ENCODE data around the gene TSC1.
"Not testable (repeated sequence)": the region's sequence is repeated elsewhere in the genome, so short reads cannot be mapped to it uniquely, and the experiment has no call there.

The TSC1 gene

DNA sequence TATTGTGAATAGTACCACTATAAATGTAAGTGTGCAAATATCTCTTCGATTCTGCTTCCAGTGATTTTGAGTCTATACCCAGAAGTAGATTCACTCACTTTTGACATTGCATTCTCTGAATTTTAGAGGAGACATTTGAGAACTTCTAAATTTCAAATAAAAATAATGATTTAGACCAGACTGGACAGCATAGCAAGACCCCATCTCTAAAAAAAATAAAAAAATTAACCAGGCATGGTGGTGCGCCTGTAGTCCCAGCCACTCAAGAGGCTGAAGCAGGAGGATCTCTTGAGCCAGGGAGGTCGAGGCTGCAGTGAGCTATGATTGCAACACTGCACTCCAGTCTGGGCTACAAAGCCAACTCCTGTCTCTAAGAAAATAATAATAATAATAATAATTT, 32.2 kb upstream of the TSC1 start:
- DNase-seq (ENCODE audit: low read depth), result no peak

DNA sequence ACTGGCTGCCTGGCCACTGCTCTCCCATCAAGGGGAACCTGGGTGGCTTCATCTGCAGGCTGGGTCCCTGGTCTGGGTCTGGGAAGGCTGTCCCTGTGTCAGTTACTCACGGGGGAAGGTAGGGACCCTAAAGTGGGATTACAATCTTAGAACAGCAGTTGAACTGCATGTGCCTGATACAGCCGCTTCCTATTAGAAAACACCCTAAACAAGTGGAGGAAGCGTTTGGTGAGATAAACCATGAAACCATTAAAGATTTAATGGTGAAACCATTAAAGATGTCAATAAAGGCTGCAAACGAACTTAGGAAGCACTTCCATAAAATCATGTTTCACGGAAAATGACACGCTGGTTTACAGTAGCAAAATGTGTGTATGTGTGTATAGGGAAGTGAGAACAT, 31.5 kb upstream of the TSC1 start:
- DNase-seq (ENCODE audit: low read depth), result no peak

DNA sequence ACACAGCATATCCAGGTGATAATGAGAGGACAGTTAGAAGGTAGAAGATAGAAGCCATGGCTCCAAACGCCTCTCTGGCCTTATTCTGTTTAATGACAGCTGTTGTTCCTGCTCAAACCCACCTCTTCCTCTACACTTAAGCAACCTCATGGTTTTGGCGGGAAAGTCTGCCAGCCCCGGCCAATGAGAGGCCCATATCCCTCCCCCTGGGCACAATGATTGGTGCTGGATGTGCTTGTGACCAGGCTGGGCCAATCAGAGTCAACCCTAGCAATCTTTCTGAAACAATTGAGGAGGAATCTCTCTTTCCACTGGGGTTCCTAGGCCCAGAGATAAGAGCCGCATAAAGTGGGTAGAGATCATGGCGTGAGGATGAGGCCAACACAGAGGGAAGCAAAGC, 29.3 kb upstream of the TSC1 start:
- DNase-seq (ENCODE audit: low read depth), result no peak

DNA sequence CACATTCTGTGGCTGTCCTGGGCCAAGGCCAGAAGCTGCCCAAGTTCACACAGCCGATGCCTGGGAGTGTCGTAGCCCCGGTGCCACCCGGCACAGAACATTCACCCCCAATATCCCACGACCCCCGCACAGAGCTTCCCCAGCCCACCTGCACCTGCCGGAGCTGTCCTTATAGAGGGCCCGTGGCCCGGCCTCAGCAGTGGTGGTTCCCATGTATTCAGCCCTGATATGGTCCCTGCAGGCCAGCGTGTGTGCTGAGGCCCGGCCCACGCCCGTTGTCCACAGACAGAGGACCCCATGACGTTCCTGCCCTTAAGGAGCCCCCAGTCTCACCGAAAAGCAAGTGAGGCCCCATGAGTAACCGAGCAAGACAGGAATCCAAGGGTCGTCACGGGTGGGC, 28.8 kb upstream of the TSC1 start:
- DNase-seq (ENCODE audit: low read depth), result no peak

DNA sequence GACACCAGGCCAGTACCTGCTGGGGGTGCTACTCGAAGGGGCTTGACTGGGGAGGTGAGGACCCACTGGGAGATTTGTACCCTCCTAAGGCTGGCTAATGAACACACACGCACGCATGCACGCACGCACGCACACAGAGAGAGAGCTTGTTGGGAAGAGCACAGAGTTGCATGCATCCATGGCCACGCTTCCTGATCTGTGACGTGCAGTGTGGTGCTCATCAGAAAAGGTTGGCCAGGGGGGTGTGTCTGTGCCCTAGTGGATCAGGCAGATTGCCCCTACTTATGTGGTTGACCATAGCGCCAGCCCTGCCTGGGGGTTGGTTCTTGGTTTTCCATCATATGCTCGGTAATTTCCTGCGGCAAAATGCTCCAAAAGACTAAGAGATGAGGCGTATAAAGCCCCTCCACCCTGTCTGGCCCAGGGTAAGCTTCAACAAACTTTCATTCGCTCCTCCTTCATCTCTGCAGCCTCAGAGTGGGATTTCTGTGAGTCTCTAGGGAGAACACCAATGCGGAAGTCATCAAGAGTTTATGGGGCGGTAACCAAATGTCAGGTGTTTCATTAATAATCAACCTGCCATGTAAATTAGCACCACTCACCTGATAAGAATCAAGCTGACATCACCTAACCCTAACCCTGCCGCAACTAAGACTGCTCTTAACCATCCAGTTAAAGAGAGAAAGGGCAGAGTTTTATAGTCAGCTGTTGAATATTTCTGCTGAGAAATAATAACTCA, 26.1 kb upstream of the TSC1 start:
- DNase-seq (ENCODE audit: low read depth), result no peak

DNA sequence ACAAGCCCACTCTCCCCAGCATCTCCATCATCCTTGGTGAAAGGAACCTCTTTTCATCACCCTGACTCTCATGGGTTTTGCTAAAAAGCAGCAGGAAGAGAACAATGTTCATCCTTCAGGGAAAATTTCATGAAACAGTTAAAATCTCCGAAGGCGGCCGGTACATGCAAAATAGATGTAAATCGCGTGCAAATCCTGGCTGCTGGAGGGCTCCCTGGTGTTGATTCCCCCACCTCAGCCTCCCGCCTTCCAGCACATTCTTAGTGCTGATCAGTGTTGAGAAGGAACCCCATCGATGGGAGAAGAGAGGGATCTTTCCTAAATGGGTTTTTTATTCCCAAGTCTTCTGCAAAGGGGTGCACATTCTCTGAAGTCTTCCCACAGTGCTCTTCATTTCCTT, 25.4 kb upstream of the TSC1 start:
- DNase-seq (ENCODE audit: low read depth), result no peak

DNA sequence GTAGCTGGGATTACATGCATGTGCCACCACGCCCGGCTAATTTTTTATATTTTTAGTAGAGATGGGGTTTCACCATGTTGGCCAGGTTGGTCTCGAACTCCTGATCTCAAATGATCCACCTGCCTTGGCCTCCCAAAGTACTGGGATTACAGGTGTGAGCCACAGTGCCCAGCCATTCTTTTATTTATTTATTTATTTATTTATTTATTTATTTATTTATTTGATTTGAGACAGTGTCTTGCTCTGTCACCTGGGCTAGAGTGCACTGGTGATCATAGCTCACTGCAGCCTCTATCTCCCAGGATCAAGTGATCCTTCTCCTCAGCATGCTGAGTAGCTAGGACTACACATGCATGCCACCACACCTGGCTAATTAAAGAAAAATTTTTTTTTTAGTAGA, 23.5 kb upstream of the TSC1 start:
- DNase-seq (ENCODE audit: low read depth), result not testable (repeated sequence)

DNA sequence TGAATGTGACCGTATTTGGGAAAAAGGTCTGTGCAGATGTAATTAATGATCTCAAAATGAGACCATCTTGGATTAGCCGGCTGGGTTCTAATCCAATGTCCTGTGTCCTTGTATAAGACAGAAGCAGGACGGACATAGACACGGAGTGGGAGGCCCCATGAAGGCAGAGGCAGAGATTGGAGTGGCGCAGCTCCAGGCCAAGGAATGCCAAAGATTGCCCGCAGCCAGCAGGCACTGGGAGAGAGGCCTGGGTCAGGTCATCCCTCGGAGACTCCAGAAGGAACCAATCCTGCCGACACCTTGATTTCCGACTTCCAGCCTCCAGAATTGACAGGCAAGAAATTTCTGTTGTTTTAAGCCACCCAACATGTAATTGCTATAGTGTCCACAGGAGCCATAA, 21.1 kb upstream of the TSC1 start:
- no peak for DNase-seq (ENCODE audit: low read depth)

DNA sequence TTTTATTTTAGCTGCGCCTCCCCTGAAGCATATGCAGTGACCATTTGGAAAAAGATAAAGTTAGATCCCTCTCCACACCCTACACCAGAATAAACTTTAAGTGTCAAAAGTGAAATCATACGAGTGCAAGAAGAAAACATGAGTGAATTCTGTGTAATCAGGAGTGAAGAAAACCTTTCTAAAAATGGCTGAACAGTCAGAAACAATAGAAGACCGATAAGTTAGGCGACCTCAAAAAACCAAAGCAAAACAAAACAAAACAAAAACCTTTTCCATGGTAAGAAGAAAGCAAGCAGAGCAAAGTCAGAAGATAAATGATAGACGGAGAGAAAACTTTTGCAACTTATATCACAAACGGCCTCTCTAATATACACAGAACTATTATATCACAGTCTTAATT, 16.6 kb upstream of the TSC1 start:
- DNase-seq (ENCODE audit: low read depth), result no peak

DNA sequence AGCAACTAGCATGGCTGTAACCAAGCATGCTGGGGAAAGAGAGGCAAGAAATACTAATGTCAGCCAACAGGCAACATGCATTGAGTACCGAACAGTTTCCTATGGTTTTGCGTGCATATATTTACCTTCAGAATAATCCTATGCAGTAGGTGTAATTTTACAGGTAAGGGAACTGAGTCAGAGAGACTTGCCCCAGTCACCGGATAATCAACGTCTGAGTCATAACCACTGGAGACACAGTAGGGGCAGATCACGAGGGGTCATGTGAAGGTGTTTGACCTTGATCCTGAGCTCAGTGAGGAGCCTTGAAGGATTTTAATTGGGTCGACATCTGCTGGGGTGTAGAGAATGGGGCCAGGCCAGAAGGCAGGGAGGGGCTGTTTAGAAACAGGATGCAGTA, 13.4 kb upstream of the TSC1 start:
- DNase-seq (ENCODE audit: low read depth), result no peak

DNA sequence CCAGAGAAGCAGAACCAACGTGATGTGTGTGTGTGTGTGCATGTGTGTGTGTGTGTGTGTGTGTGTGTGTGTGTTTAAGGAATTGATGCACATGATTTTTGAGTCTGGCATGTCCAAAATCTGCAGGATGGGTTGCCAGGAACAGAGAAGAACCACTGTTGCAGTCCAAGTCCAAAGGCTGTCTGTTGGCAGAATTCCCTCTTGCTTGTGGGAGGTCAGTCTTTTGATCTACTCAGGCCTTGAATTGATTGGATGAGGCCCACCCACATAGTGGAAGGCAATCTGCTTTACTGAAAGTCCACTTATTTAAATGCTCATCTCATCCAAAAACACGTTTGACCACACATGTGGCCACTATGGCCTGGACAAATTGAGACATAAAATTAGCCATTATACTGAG, 11.4 kb upstream of the TSC1 start:
- DNase-seq (ENCODE audit: low read depth), result no peak

DNA sequence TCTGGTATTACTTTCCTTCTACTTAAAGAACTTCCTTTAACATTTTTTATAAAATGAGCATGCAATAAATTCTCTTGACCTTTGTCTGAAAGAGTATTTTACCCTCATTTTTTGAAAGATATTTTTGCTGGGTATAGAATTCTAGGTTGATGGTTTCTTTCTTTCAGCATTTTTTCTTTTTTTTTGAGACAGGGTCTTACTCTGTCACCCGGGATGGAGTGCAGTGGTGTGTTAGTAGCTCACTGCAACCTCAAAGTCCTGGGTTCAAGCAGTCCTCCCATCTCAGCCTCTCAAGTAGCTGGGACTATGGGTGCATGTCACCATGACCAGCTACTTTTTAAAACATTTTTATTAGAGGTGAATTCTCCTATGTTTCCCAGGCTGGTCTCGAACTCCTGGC, 10.7 kb upstream of the TSC1 start:
- DNase-seq (ENCODE audit: low read depth), result no peak

DNA sequence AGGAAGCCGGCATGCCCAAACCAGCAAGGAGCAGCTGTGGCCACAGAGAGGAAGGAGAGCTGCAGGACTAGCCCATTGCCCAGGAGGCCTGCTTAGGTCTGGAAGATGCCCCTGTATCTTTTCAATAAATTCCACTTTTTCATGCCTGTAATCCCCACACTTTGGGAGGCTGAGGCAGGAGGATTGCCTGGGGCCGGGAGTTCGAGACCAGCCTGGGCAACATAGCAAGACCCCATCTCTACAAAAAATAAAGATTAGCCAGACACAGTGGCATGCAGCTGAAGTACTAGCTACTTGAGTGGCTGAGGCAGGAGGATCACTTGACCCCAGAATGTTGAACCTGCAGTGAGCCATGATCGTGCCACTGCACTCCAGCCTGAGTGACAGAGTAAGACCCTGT, 5.3 kb upstream of the TSC1 start:
- DNase-seq (ENCODE audit: low read depth), result no peak

DNA sequence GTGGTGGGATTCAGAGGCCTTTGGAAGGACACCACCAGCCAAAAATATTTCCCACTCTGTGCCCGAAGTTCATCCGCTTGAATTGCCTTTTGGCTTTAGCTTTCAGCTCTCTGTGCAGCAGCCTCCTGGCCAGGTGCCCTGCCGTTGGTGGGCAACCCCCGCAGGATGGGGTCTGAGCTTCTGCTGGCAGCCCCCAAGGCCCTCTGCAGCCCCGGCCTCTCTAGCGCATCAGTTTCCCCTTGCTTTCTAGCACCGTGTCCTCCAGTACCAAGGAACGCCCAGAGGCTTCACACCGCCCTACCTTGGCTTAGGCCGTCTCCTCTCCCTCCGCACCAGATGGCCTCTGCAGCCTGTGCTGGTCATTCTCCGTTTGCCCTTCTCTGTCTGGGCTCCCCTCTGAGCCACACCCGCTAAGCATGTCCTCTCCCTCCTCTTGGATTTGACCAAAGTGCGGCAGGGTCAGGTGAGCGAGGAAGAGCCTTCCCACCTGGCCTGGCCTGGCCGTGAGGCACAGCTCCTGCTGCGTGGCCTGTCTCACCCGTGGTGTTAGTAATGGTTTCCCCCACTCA, 4.2 kb upstream of the TSC1 start:
- DNase-seq (ENCODE audit: low read depth), result no peak

DNA sequence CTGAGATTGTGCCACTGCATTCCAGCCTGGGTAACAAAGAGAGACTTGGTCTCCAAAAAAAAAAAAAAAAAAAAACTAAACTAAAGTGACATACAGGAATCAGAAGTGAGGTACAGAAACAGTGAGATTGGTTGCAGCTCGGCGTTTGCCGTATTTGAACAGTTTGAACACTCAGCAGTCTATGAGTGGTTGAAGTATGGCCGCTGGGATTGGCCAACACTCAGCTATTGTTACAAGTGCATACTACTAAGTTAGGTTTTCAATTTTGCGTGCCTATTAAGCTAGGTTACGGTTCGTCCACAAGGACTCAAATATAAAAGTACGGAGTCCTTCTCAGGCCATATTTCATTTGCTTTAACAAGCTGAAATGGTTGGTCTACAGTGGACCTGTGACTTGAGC, 3.3 kb upstream of the TSC1 start:
- DNase-seq (ENCODE audit: low read depth), result no peak

DNA sequence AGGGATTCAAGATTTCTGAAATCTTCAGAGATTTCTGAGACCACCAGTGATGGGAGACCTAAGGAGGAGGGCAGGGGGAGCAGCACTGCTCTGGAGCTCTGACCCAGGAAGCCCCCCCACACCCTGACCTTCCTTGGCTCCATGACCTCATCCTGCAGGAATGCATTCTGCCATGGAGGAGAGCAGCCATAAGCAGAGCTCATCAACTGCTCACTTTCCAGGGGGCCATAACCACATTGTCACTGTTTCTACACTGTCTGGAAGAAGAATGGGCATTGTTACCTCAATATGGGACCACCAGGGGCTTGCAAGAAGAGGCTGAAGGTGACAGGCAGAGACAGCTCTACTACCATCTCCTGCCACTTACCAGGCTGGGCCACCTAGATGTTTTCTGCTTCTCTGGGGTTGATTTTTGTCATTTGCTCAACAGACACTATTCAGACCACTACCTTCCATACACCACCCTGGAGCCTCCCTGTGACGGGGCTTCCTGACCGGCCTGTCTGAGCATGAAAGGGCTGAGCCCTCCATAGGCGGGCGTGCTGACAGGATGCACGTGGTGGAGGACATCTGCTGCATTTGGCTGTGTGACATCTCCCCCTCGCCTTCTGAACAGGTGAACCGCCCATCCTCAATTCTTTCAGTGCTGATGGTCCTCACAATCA, 2.3 kb upstream of the TSC1 start:
- no peak for DNase-seq (ENCODE audit: low read depth)

DNA sequence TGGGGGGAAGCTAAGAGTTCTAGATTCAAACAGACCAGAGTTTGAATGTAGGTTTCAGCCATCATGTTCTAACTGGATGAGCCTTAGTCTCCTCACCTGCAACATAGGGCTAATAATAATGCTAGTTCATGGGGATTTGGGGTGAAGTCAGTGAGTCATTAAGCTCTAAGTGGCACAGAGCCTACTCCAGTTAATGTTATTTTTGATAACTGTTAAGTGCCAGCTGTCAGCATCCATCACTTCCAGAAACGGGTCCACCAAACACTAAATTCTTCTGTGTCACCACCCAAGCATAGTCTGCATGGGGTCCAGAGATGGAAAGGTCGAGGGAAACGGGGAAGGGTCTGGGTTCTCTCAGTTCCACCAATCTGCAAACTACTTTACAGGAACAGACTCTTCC, 1.8 kb upstream of the TSC1 start:
- no peak for DNase-seq (ENCODE audit: low read depth)

DNA sequence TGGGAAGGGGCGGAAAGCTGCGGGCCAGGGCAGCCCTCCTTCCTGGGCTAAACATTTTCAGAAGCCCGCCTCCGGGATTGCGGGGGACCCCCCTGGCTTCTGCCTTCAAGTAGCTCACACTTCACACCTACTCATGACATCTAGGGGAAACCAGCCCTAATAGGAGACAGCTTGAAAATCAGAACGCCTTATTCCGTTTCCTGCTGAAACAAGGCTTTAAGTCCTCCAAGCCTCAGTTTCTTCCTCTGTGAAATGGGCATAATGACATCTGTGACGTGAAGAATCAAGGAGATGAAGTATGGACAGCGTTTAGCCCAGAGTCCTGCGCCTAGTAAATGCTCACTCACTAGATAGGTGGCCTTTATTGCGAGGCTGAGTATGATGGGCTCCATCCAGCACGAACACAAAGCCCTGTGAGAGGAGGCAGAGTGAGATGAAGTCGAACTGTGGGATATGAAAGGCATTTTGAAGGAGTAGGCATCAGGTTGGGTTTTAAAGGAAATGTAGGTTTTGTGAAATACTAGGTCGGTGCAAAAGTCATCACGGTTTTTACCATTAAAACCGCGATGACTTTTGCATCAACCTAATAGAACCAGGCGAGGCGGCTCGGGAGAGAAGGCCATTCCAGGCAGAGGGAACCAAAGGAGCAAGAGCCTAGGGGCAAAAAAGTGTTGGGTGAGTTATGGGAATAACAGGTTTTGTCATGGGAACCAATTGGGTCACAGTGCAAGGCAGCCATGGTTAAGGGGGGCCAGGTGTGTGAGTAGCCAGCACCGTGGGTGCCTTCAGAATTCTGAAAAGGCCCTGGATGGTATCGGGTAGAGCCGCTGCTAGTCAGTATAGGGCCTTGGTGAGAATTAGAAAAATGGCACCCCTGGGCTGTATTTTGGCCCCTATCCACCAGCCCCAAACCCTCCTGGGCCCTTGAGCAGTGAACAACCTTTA, 1.0 kb upstream of the TSC1 start:
- no peak for DNase-seq (ENCODE audit: low read depth)

DNA sequence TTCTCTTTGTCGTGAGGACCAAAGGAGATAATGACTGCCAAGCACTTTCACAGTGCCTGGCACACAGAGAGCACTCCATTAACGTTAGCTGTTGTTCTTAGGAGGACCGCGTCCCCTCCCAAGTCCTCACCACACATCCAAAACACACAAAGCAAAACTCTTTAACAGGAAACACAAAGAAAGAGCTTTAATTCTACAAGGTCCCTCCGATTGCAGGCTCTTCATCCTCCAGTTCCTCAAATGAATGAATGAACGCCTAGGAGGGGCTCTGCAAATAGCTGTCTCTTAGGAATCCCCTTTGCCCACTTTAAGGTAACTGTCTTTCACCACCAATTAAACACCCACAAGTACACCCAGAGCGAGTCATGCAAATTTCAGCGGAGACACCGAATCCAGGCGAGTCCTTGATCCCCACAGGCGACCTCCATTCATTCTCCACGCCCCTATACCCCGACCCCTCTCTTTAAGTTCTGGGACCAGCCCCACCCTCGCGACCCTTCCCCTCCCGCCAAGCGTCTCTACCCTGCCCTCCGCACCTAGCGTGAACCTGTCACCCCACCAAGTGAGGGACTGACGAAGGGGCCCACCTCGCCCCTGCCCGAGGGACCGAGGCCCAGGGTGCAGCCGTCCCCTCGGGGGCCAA, 644 bp downstream of the TSC1 start:
- DNase-seq (ENCODE audit: low read depth), result no peak

DNA sequence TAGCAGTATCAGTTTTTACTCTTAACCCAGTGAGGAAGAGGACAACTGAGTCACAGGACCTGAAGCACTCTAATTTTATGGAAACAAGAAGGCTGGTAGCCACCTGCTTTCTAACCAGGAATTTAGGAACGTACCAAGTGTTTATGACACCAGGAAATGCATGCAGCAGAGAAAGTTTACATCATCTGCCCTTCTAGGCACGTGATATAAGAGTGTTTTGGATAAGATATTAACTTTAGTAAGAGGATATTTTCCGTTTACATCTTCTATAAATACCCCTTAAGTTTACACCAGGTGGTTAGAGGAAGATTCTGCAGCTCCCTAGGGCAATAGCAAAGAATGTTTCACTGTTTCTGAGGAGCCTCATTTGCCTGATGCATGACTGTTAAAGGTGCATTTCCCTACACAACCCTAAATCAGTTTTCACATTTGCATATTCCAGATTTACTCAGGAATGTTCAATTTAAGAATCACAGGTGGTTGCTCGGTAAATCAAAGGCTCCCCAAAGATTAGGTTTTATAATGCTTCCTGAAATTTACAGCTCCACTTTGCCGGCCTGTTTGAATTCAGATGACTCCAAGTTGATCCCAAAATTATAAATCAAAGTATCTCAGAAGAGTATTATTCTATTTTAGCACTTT, 1.8 kb downstream of the TSC1 start:
- DNase-seq (ENCODE audit: low read depth), result no peak

DNA sequence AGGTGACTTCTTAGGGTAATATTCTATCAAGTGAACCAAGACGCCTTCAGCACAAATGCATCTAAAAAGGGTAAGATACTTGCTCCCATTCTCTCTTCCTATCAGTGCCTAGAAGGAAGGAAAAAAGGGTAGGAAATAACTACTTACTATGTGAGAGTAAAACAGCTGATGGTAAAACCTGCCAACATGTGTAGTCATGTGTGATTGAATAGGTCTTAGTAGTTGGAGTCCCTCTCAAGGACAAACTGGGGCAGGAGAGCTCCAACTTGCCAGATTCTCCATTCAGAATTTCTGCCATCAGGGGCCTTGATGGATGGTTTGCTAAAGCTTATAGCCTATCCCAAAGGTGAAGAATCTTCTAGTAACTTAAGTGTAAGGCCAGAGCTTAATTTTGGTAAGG, 5.2 kb downstream of the TSC1 start:
- no peak for DNase-seq (ENCODE audit: low read depth)

DNA sequence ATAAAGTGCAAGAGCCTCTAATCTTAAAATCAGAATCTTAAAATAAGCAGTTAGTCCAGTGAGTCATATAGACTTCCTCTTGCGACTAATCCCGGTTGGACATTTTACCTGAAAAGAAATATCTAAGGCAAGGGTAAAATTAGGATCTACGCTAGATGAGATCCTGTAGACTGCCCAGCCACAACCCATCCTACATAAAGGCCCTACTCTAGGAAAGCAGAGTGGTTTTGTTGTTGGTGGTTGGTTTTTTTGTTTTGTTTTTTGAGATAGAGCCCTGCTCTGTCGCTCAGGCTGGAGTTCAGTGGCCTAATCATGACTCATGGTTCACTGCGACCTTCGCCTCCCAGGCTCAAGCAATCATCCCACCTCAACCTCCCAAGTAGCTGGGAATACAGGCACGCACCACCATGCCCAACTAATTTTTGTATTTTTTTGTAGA, 6.9 kb downstream of the TSC1 start:
- DNase-seq (ENCODE audit: low read depth), result no peak

Measured in GM04503 (cell line).